ENCODE measurements around the gene GDPD2.

GDPD2 gene

GRCh38 chrX:70477734-70478075 is 54.6 kb downstream of the GDPD2 start:
- DNase-seq: no peak

DNA sequence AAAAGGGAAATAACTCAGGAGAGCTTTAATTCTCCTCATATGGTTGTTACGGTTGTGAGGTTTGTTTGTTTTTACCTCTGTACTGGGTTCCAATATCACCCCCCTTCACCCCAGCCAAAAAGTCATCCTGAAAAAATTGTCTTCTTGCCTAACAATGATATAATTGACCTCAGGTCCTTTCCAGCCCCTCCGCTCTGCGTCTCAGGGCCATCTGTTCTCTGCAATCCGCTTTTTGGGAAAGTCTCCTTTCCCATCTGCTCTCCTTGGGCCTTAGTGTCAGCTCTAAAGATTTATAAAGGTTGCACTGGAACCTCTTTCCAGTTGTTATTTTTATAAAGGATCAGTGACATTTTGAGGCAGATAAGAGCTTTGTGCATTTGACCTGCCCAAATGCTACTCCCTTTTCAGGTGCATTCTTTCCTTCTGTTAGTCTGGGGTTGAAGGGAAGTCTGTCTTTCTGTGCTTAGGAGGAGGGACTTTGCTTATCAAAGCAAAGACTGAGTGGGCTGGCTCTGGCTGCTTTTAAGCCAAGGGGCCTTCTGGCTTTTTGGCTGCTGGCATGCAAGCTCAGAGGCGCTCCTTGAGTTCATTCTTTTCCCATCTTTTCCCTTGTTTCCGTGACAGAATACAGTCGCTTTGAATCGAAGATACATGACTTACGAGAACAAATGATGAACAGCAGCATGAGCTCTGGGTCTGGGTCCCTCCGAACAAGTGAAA is 55.6 kb downstream of the GDPD2 start:
- DNase-seq: no peak

DNA sequence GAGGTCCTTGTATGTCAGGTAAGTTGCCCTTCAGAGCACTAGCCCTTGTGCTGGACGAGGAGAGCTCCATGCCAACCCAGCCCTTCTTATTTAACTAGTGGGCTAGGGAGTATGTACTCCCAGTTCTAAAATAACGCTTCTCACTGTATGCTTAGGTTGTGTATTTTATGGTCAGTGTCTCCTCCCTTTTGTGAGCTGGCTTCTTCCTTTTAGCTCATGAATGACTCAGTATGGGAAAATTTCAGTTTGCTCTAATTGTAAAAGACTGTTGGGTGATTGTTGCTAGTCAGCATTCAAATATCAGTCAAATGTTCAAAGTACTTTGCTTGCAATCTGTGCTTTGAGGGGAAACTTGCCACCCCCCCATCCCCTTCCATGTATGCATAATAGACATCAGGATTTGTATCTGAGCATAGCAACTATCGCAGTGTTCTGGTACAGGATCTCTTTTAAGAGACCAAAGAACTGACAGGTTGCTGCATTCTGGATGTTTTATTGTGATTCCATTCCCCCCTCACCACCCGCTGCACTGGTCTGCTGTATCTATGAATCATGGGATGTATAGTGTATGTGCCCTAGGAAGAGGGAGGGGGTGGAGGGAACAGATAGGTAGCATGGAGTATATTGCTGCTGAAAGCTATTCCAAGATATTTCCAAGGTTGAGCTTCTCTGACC is 56.3 kb downstream of the GDPD2 start:
- DNase-seq: no peak

GRCh38 chrX:70479922-70480659 is 57.0 kb downstream of the GDPD2 start:
- DNase-seq: no peak

DNA sequence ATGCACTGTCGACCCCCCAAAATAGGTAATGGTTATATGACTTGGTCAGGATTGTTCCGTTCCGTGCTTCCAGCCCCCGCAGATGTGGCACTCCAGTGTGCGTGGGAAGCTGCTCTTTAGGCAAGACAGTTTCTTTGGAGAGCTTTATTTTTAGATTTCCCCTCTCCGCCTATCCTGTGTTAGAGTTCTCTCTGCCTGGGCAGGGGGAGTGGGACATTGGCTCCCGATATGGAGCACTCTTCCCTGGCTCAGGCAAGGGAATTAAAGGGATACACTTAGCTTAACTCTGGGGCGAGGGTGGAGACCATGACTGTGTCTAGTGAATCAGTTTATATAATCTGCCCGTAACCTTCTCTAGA is 57.5 kb downstream of the GDPD2 start:
- no peak for DNase-seq

- no peak for DNase-seq
Observed at GRCh38 chrX:70481471-70482270, 58.6 kb downstream of the GDPD2 start.

DNA sequence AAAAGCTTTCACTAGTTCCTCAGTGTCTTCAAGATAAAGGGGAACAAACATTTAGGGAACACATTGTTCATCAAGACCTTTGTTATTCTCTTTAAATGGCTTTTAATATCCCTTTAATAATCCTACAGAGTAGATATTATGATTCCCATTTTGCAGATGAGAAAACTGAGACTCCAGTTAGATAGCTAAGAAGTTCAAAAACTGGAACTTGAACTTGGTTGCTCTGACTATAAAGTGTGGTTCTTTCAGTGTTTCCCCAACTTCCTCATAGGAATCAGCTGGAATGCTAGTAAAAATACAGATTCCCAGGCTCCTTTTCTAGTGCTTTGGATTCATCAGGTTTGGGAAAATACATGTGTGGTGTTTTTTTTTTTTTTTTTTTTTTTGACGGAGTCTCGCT is 59.2 kb downstream of the GDPD2 start:
- no peak for DNase-seq

Measured in 8988T (cell line).